ENCODE measurements around the gene TSC22D2. TPM values are rescaled to one million over a fixed set of nuclear protein-coding genes. Genes with fewer than 3 reads are reported as not detected.

Gene TSC22D2
- total RNA-seq, 1 experiment from 2014 or later = 26.5 TPM

DNA sequence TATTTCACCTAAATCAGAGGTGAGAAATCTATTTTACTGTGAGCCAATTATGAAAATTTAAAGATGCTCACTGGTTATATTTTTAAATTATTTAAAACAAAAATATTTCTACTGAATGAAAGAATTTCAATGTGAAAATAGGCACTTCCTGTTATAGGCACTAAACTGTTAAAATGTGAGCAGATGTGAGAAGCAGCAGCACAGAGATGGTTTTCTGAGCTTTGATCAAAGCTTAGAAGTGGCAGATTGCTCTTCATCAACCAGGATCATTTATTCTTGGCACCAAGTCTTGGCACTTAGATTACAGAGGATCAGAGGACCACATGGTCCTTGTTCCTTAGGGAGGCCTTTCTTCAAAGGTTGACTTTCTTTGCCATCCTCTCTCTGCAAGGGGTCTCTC lies 18.0 kb upstream of the TSC22D2 start:
- Histone ChIP-seq H2AK5ac (ENCODE audit: insufficient read length, low read length) (no peak overlapping the region), H3K56ac (ENCODE audit: insufficient read length, low read depth, low read length) (no peak overlapping the region), H2BK15ac (ENCODE audit: low read depth, low read length) (no peak overlapping the region), H3K23me2 (ENCODE audit: insufficient read length, low read depth, low read length, poor library complexity, severe bottlenecking) (no peaks in the 10 kb centered on the region), H3K14ac (ENCODE audit: insufficient read depth, low read length) (no peak overlapping the region), H3K79me1 (ENCODE audit: insufficient read depth, low read depth, low read length, poor library complexity, severe bottlenecking) (no peaks in the 10 kb centered on the region), H4K91ac (ENCODE audit: insufficient read length, low read depth, low read length) (no peak overlapping the region), H2BK12ac (ENCODE audit: insufficient read length, low read depth, low read length) (no peak overlapping the region), H3K79me2 (ENCODE audit: insufficient read depth, low read length) (no peaks in the 10 kb centered on the region), H3T11ph (ENCODE audit: low read length) (no peak overlapping the region), H3K27ac (ENCODE audit: insufficient read length, low read depth, low read length) (no peak overlapping the region), H3K18ac (ENCODE audit: insufficient read length, low read depth, low read length) (no peak overlapping the region), H3K9ac (ENCODE audit: extremely low read depth, insufficient read length, low read length) (no peak overlapping the region), H3K4ac (ENCODE audit: low read depth, low read length) (no peak overlapping the region), H3K27me3 (ENCODE audit: insufficient read depth, low read length) (no peaks in the 10 kb centered on the region), H3K4me2 (ENCODE audit: insufficient read depth, insufficient read length, low read length) (no peak overlapping the region), H2AFZ (ENCODE audit: low read length) (no peak overlapping the region), H3K23ac (ENCODE audit: insufficient read length, low read depth, low read length) (no peak overlapping the region), H3K4me1 (ENCODE audit: insufficient read depth, low read length) (peaks cover 6% of the 10 kb centered on the region; the same call in 1 of the 2 replicates), H2BK5ac (ENCODE audit: insufficient read length, low read length) (no peak overlapping the region), H3K9me3 (ENCODE audit: control insufficient read depth, low read depth, low read length) (no peaks in the 10 kb centered on the region), H4K5ac (ENCODE audit: insufficient read length, low read depth, low read length) (no peak overlapping the region), H2BK20ac (ENCODE audit: low read depth, low read length, poor library complexity, severe bottlenecking) (no peak overlapping the region), H4K20me1 (ENCODE audit: control insufficient read depth, insufficient read depth, insufficient read length) (no peaks in the 10 kb centered on the region), H4K8ac (replicated peaks; ENCODE audit: insufficient read length, low read depth, low read length) (no peak overlapping the region), H2BK120ac (ENCODE audit: low read depth, low read length, poor library complexity, severe bottlenecking) (no peak overlapping the region)
- Mint-ChIP-seq H3K4me1 (peaks cover 6 to 7% of the 10 kb centered on the region in 2 experiments), H3K36me3 (ENCODE audit: insufficient read depth in 1 of 3, low read depth in 3 of 3) (no peaks in the 10 kb centered on the region), H3K9me3 (no peaks in the 10 kb centered on the region), H3K27ac (no peak overlapping the region), H3K27me3 (ENCODE audit: low read depth) (no peaks in the 10 kb centered on the region; the same call in 1 of the 2 replicates), H3K4me3 (no peak overlapping the region)
- DNase-seq = no peak
- TF ChIP-seq, protein P1, sequence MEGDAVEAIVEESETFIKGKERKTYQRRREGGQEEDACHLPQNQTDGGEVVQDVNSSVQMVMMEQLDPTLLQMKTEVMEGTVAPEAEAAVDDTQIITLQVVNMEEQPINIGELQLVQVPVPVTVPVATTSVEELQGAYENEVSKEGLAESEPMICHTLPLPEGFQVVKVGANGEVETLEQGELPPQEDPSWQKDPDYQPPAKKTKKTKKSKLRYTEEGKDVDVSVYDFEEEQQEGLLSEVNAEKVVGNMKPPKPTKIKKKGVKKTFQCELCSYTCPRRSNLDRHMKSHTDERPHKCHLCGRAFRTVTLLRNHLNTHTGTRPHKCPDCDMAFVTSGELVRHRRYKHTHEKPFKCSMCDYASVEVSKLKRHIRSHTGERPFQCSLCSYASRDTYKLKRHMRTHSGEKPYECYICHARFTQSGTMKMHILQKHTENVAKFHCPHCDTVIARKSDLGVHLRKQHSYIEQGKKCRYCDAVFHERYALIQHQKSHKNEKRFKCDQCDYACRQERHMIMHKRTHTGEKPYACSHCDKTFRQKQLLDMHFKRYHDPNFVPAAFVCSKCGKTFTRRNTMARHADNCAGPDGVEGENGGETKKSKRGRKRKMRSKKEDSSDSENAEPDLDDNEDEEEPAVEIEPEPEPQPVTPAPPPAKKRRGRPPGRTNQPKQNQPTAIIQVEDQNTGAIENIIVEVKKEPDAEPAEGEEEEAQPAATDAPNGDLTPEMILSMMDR (conservative IDR thresholded peaks at IDR 0.05) = no peak

Measured in H9 (cell line).